GM19025 (cell line): ENCODE measurements around the gene RIT2.

Experiments
- ATAC-seq: cut with Tn5 transposase; IDR thresholded peaks from one replicate; pipeline ENCODE4 v1.9.1; 2021; ENCODE audit warnings: mild to moderate bottlenecking, low read depth, moderate library complexity; ENCODE audit not compliant: unreplicated experiment

Gene RIT2

GRCh38 chr18:43092539-43092938 is 22.9 kb downstream of the RIT2 start:
- ATAC-seq = no peak

DNA sequence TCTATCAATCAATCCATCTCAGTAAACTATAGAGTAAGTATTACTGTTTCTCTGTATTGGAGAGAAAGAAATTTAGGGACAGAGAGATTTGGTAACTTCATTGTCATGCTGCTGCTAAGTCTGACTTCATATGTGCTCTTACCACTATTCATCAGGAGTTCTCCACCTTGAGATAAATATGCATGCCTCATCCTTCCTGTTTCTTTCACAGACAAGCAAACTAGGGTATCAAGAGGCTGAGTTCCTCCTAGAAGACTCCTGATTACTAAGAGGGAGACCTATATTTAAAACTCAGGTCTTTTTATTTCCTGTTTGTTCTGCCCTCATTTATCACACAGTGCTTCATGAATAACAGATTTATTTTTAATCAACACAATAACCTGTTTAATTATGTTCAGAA is 34.1 kb downstream of the RIT2 start:
- no peak for ATAC-seq

DNA sequence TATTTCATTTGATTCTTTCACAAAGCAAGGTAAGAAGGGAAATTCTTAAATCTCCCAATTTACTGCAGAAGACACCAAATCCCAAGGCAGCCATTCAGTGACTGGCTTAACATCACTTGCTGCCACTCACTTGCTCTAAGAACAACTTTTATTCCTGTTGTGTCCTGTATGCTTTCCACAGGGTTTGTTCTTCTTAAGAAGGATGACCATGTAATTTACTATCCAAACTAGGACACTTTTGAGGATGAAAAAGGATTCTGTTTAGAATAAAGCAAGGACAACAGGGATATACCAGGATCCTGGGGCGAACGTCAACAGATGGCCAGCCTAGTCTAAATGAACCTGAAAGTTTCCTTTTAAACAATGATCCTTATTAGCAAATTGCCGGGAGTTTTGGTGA is 34.8 kb downstream of the RIT2 start:
- ATAC-seq = no peak

- no peak for ATAC-seq
Observed at GRCh38 chr18:43079422-43079821, 36.1 kb downstream of the RIT2 start.

DNA sequence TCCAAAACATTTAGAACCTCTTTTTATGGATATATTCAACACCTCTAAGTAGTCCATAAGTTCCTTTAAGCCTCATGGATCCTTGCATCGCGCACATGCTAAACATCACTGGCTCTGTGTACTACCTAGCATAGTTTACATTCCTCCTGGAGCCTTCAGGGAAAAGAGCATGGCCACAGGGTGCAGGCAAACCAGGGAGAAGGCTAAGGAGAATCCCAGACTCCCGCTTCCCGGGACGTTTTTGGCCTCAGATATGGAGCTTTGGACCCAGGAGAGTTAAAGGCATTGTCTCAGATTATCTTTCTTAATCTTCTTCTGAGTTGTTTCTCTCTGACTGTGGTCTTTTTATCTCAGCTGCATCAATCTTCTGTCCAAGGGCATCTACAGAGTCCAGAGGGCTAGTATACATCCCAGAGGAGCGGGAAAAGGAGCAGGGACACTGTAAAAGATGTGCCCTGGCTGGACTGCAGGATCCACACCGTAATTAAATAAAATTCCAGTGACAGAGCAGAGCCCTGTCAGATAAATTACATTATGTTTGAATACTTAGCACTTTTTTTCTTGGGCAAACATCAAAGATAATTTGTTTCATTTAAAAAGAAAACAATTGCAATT is 36.9 kb downstream of the RIT2 start:
- no peak for ATAC-seq

DNA sequence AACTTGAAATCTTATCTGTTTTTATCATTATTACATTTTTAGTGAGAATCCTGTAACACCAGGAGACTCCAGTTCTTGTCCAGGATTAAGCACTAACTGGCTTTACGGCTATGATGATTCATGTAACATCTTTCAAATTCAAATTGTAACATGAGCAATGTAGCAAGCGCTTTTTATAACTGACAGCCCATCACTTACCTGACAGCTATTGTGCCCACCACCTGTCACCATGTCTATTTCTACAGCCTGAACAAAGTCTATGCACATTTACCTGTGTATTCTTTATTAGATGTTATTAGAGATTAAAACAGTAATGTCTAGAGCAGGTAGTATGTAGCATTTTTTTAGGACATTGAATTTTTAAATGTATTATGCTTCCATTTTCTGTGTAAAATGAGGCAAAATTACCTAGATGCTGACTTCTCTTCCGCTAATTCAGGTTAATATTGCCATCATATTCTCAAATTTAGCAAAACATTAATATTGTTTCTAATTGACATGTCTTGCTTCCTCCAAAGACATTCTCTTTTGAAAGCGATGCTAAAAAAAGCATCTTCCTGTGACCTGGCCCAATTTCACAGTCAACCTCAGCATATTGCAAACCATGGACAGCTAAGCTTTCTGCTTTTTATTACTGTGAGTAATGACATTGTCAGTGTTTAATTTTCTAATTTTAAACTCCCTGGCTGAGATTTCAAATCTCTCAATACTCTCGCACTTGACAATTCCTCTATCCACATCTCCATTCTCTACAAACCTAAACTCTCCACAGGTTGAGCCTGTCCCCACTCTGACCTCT is 37.8 kb downstream of the RIT2 start:
- no peak for ATAC-seq

DNA sequence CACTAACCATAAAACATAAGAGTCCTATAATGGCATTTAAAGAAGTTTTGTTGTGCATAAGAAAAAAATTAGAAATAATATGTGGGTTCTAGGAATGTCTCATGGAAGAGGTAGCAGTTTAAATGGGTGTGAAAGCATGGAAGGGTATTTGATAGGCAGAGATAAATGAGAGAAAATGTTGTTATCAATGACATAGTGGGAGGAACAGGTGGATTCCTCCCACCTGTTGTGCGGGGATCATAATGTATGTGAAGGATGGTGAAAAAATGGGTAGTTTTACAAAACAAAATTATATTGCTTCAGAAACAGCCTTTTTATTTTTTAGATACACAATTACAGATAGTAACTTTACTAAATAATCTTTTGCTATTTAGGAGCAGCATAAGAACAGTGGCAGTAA is 41.7 kb downstream of the RIT2 start:
- no peak for ATAC-seq

DNA sequence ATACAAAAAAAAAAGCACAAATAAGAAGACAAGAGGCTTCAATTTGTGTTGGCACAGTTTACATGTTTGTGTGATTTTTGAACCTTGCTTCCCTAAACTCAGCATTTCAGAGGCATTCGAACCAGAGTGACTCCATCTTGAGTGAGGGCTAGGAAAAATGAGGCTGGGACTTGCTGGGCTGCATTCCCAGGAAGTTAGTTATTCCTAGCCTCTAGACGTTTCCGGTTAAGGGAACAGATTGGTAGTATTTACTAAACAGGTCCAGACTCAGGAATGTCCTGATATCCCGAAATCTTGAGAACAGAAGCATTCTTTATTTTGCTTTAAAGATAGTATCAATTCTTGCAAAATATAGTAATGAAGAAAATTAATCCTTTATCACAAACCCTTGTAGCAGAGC is 46.7 kb downstream of the RIT2 start:
- ATAC-seq = no peak

GRCh38 chr18:43067570-43067969 is 47.9 kb downstream of the RIT2 start:
- no peak for ATAC-seq

DNA sequence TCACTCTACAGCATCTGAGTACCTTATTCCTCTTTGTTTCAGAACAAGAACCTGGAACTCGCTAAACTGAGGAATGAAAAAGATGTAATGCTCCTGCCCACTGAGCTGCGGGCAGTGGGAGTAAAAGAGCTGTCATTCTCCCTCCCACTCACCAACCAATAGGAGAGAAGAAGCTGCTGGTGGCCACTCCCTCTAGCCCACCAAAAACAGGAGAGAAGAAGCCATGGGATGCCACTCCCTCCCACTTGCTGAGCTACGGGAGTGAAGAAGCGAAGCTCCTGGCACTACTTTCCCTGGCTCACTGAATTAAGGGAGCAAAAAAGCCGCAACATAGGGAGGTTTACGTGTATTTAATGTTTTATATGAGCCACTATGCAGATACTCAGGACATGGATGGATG is 53.7 kb downstream of the RIT2 start:
- no peak for ATAC-seq

GRCh38 chr18:43061318-43061717 is 54.2 kb downstream of the RIT2 start:
- ATAC-seq = no peak

DNA sequence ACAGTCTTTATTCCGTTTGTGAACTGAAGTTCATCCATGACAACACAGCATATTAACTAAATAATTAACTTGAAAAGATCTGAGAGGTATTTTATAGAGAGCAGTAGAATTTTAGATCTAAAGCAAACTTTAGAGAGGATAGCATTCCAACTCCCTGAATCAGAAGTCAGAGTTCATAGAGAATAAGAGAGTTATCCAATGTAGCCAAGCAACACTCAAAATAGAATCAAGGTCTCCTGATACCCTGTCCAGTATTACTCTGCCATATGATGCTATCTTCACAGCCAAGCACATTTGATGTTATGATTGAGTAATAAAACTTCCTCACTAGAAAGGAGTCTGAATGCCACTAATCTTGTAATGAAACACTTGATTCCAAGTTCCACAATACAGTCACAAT is 55.5 kb downstream of the RIT2 start:
- ATAC-seq = no peak

- no peak for ATAC-seq
Observed at GRCh38 chr18:43054815-43055519, 60.5 kb downstream of the RIT2 start.

- no peak for ATAC-seq
Observed at GRCh38 chr18:43049021-43049420, 66.5 kb downstream of the RIT2 start.

GRCh38 chr18:43046322-43046721 is 69.2 kb downstream of the RIT2 start:
- ATAC-seq = no peak

DNA sequence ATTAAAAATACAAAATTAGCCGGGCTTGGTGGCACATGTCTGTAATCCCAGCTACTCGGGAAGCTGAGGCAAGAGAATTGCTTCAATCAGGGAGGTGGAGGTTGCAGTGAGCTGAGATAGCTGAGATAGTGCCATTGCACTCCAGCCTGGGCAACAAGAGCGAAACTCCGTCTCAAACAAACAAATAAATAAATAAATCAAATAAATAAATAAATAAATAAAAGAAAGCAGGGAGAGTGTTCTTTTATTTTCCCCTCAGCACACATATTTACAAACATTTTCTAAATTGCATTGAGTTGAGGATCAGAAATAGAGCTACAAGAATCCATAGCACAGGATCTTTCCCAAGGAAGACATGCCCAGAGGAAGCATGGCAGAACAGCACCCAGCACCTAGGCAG is 71.9 kb downstream of the RIT2 start:
- ATAC-seq = no peak

- no peak for ATAC-seq
Observed at GRCh38 chr18:43040281-43040680, 75.2 kb downstream of the RIT2 start.

- ATAC-seq = no peak
Observed at GRCh38 chr18:43034683-43035500, 80.6 kb downstream of the RIT2 start.

- no peak for ATAC-seq
Observed at GRCh38 chr18:43031169-43031568, 84.3 kb downstream of the RIT2 start.

DNA sequence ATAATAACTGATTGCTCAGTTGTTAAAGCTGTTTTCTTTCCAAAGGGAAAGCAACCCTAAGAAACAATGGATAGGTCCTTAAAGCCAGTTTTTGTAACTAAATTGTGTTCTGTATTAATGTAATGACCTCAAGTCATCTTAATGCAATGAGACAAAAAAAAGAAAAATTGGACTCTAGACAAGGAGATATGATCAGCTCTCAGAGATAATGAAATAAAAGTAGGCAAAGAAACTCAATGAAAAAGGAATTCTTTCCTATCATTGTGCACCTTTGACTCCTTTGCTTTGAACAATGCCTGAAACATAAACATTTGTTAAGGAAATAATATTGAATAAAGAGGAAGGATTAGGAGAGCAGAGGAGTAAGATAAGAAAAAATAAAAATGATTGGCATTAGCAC is 86.1 kb downstream of the RIT2 start:
- ATAC-seq = no peak

DNA sequence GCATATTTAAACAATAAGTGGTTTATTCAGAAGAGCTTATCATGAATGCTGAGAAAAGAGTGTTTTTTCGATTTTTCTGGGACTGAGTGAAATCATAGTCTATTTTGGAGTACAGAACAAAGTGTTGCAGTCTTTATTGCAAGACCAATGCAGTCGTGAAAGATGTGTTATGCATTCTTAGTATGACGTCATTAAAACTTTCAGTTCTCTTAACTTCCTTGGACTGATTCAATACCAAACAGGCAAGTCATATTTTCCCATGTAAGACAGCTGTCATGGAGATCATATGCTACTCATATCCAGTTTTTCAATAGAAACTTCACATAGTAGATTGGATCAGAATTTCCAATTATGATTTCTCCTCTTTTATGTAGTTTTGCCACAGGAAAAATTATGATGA is 92.6 kb downstream of the RIT2 start:
- no peak for ATAC-seq
